HepG2 (cell line): ENCODE data around the gene INTS15. TPM values are rescaled to one million over a fixed set of nuclear protein-coding genes. Genes with fewer than 3 reads are reported as not detected.
A peak's percentile ranks its signal among the peaks of the same experiment; 100 is the strongest.

Source experiments
- CAMTA2 ChIP-seq: sonication (generic); formaldehyde crosslinking; IDR thresholded peaks from 2 replicates; pipeline ENCODE4 v1.4.0; 2020; ENCODE audit warnings: mild to moderate bottlenecking, missing genetic modification reagents, borderline replicate concordance
- EED ChIP-seq: sonication (generic); formaldehyde crosslinking; IDR thresholded peaks from 2 replicates; pipeline ENCODE4 v1.5.0; 2020; ENCODE audit warnings: mild to moderate bottlenecking, missing genetic modification reagents
- HMG20B ChIP-seq: conservative IDR thresholded peaks from 2 replicates; pipeline ENCODE4 v1.6.1; 2016; ENCODE audit warnings: missing genetic modification reagents, missing compliant biosample characterization
- HNRNPH1 ChIP-seq: fragments of 200-400 bp; formaldehyde crosslinking; optimal IDR thresholded peaks from 2 replicates; pipeline ENCODE3; 2017; ENCODE audit warnings: mild to moderate bottlenecking, low read depth, low read length
- HOXA5 ChIP-seq: sonication (generic); formaldehyde crosslinking; IDR thresholded peaks from 2 replicates; pipeline ENCODE4 v1.4.0; 2020; ENCODE audit warnings: missing genetic modification reagents
- ISL2 ChIP-seq: sonication (generic); formaldehyde crosslinking; IDR thresholded peaks from 2 replicates; pipeline ENCODE4 v1.5.0; 2020; ENCODE audit warnings: missing genetic modification reagents
- KDM5B ChIP-seq: sonication (generic); formaldehyde crosslinking; IDR thresholded peaks from 2 replicates; pipeline ENCODE4 v1.4.0; 2020; ENCODE audit warnings: missing genetic modification reagents, mild to moderate bottlenecking, borderline replicate concordance
- MLLT10 ChIP-seq: sonication (generic); formaldehyde crosslinking; IDR thresholded peaks from 2 replicates; pipeline ENCODE4 v1.4.0; 2020; ENCODE audit warnings: missing genetic modification reagents
- MXD4 ChIP-seq: IDR thresholded peaks from 2 replicates; pipeline ENCODE4 v1.6.1; 2016; ENCODE audit warnings: mild to moderate bottlenecking, missing biosample characterization, missing genetic modification reagents
- NFIB ChIP-seq: sonication (generic); formaldehyde crosslinking; IDR thresholded peaks from 2 replicates; pipeline ENCODE4 v1.9.0; 2021; ENCODE audit warnings: missing genetic modification reagents, mild to moderate bottlenecking, borderline replicate concordance
- NONO ChIP-seq, 2 experiments: fragments of 450-650 bp in 1 of 2; sonication (generic) in 1 of 2; formaldehyde crosslinking in 1 of 2; IDR thresholded peaks in 1 of 2; conservative IDR thresholded peaks in 1 of 2; 2 replicates each; pipeline versions ENCODE4 v1.6.1 to v1.8.0; 2017 to 2022; ENCODE audit warnings: mild to moderate bottlenecking in 1 of 2, missing genetic modification reagents in 1 of 2, moderate library complexity in 1 of 2
- NPAS2 ChIP-seq: sonication (generic); formaldehyde crosslinking; IDR thresholded peaks from 2 replicates; pipeline ENCODE4 v1.8.0; 2022; ENCODE audit warnings: mild to moderate bottlenecking, missing genetic modification reagents, borderline replicate concordance
- PITX1 ChIP-seq: sonication (generic); formaldehyde crosslinking; IDR thresholded peaks from 2 replicates; pipeline ENCODE4 v1.5.1; 2020; ENCODE audit warnings: mild to moderate bottlenecking, missing genetic modification reagents
- POLR2AphosphoS5 ChIP-seq: IDR thresholded peaks from 2 replicates; pipeline ENCODE4 v1.6.1; 2012; ENCODE audit warnings: low read depth, low read length
- SNAPC2 ChIP-seq: sonication (generic); formaldehyde crosslinking; IDR thresholded peaks from 2 replicates; pipeline ENCODE4 v1.8.1; 2022; ENCODE audit warnings: mild to moderate bottlenecking, missing genetic modification reagents
- TBX2 ChIP-seq: sonication (generic); formaldehyde crosslinking; IDR thresholded peaks from 2 replicates; pipeline ENCODE4 v1.5.0; 2020; ENCODE audit warnings: missing genetic modification reagents, mild to moderate bottlenecking, borderline replicate concordance
- ZFY ChIP-seq: sonication (generic); formaldehyde crosslinking; IDR thresholded peaks from 2 replicates; pipeline ENCODE4 v1.4.0; 2020; ENCODE audit warnings: missing genetic modification reagents
- ZNF333 ChIP-seq: sonication (generic); formaldehyde crosslinking; IDR thresholded peaks from 2 replicates; pipeline ENCODE4 v1.4.0; 2020; ENCODE audit warnings: mild to moderate bottlenecking, missing genetic modification reagents, borderline replicate concordance
- ZNF382 ChIP-seq: sonication (generic); formaldehyde crosslinking; IDR thresholded peaks from 2 replicates; pipeline ENCODE4 v1.5.0; 2020; ENCODE audit warnings: missing genetic modification reagents, mild to moderate bottlenecking, borderline replicate concordance
- ZNF460 ChIP-seq: sonication (generic); formaldehyde crosslinking; IDR thresholded peaks from 2 replicates; pipeline ENCODE4 v1.5.1; 2020; ENCODE audit warnings: missing genetic modification reagents, mild to moderate bottlenecking, borderline replicate concordance
- ZNF564 ChIP-seq: sonication (generic); formaldehyde crosslinking; IDR thresholded peaks from 2 replicates; pipeline ENCODE4 v1.8.1; 2023; ENCODE audit warnings: mild to moderate bottlenecking, missing genetic modification reagents
- ZNF616 ChIP-seq: sonication (generic); formaldehyde crosslinking; IDR thresholded peaks from 2 replicates; pipeline ENCODE4 v1.5.0; 2020; ENCODE audit warnings: low read depth, mild to moderate bottlenecking, missing genetic modification reagents
- ZNF737 ChIP-seq: sonication (generic); formaldehyde crosslinking; IDR thresholded peaks from 2 replicates; pipeline ENCODE4 v1.5.0; 2020; ENCODE audit warnings: missing genetic modification reagents, mild to moderate bottlenecking, borderline replicate concordance
- ZSCAN25 ChIP-seq: sonication (generic); formaldehyde crosslinking; IDR thresholded peaks from 2 replicates; pipeline ENCODE4 v1.8.0; 2022; ENCODE audit warnings: mild to moderate bottlenecking, missing genetic modification reagents
- polyA plus RNA-seq, 8 experiments: library from polyadenylated mRNA; depleted of rRNA in 3 of 8; stranded (reverse) in 7 of 8; unstranded in 1 of 8; fragments of >200 nt; fragmentation: Illumina TruSeq in 4 of 8; extraction: Trizol in 4 of 8; gene quantifications; 2 replicates each; pipeline versions ENCODE4 v1.2.1 to v1.2.3, GENCODE V29; 2011 to 2016; ENCODE audit warnings: low read depth in 4 of 8, missing spikeins in 1 of 8, mixed read lengths in 1 of 8; ENCODE audit not compliant: insufficient read depth in 1 of 8
- total RNA-seq, 5 experiments: library from RNA; depleted of rRNA; stranded (reverse); fragments of >200 nt; fragmentation: Illumina TruSeq; extraction: Trizol; gene quantifications; 2 replicates each; pipeline ENCODE4 v1.2.3, GENCODE V29; 2016; ENCODE audit warnings: low read depth in 1 of 5
- TF ChIP-seq, protein P1 (sequence below): sonication (generic); formaldehyde crosslinking; IDR thresholded peaks from 2 replicates; pipeline ENCODE4 v1.5.0; 2020; ENCODE audit warnings: missing genetic modification reagents, mild to moderate bottlenecking, borderline replicate concordance
- TF ChIP-seq, protein P2 (sequence below): sonication (generic); formaldehyde crosslinking; IDR thresholded peaks from 2 replicates; pipeline ENCODE4 v1.8.1; 2023; ENCODE audit warnings: missing genetic modification reagents, inconsistent platforms, borderline replicate concordance
- TF ChIP-seq, protein P3 (sequence below): sonication (generic); formaldehyde crosslinking; IDR thresholded peaks from 2 replicates; pipeline ENCODE4 v1.8.1; 2023; ENCODE audit warnings: mild to moderate bottlenecking, moderate library complexity, missing genetic modification reagents
- TF ChIP-seq, protein P4 (sequence below): sonication (generic); formaldehyde crosslinking; IDR thresholded peaks from 2 replicates; pipeline ENCODE4 v1.4.0; 2020; ENCODE audit warnings: mild to moderate bottlenecking, missing genetic modification reagents

INTS15 gene
- total and polyA plus RNA-seq, 2 of the 13 experiments (the other 11 are each of a cell fraction or from before 2014, with no cell fraction given): 16.3 to 25.7 TPM

DNA sequence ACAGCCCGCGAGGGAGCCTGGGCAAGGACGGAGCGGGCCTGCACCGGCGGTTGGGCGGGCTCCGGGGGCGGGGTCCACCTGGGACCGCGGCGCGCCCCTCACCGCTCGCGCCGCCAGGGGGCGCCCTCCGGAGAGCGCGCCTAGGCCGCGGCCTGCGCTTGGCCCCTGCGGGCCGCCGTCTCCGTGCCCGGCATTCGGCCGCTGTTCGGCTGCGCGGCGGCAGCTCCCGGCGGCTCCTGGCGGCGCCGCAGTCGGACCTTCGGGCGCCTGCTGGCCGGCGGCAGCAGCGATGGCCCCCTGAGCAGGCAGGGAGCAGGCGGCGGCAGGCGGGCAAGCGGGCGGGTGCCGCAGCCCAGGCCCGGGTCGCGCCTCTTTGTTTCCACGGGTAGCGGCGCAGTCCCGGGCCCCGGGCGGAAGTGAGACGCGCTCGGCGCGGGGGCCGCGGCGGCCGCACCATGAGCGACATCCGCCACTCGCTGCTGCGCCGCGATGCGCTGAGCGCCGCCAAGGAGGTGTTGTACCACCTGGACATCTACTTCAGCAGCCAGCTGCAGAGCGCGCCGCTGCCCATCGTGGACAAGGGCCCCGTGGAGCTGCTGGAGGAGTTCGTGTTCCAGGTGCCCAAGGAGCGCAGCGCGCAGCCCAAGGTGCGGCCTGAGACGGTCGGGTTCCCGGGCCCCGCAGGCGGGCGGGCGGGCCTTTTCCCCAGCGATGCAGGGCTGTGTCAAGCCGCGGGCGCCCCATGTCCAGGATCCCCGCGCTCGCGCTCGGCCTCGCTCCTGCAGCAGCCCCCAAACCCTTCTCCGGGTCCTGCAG, at the start of gene INTS15 (continued):
- TF ChIP-seq MXD4 (CRISPR knock-in tag) (0 out of 2 replicates have a peak, but pooled peaks have one; percentile 19), ISL2 (CRISPR knock-in tag) (no peak), HOXA5 (CRISPR knock-in tag) (no peak), ZNF737 (0 out of 2 replicates have a peak, but pooled peaks have one; percentile 66), ZNF460 (CRISPR knock-in tag) (no peak), HNRNPH1 (no peak), POLR2AphosphoS5 (peak; percentile 54; the same call in 1 of the 2 replicates), ZNF616 (CRISPR knock-in tag) (no peak), ZFY (CRISPR knock-in tag) (peak; percentile 97), MLLT10 (CRISPR knock-in tag) (no peak), SNAPC2 (no peak), ZNF333 (CRISPR knock-in tag) (0 out of 2 replicates have a peak, but pooled peaks have one; percentile 76), NONO (IDR thresholded peaks at IDR 0.05) (no peak), NONO (CRISPR knock-in tag; conservative IDR thresholded peaks at IDR 0.05) (no peak; the same call in 1 of the 2 replicates), ZNF382 (CRISPR knock-in tag) (no peak), NPAS2 (CRISPR knock-in tag) (no peak), HMG20B (CRISPR knock-in tag) (no peak), CAMTA2 (CRISPR knock-in tag) (no peak), ZNF564 (no peak), NFIB (CRISPR knock-in tag) (no peak), KDM5B (CRISPR knock-in tag) (no peak), ZSCAN25 (no peak), TBX2 (CRISPR knock-in tag) (peak; percentile 43), EED (no peak), PITX1 (no peak; the same call in 1 of the 2 replicates)
- TF ChIP-seq, protein P1, sequence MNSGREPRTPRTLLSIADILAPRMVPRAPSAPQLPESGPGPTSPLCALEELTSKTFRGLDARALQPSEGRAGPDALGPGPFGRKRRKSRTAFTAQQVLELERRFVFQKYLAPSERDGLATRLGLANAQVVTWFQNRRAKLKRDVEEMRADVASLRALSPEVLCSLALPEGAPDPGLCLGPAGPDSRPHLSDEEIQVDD: no peak
- TF ChIP-seq, protein P2, sequence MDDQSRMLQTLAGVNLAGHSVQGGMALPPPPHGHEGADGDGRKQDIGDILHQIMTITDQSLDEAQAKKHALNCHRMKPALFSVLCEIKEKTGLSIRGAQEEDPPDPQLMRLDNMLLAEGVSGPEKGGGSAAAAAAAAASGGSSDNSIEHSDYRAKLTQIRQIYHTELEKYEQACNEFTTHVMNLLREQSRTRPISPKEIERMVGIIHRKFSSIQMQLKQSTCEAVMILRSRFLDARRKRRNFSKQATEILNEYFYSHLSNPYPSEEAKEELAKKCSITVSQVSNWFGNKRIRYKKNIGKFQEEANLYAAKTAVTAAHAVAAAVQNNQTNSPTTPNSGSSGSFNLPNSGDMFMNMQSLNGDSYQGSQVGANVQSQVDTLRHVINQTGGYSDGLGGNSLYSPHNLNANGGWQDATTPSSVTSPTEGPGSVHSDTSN (CRISPR knock-in tag): no peak
- TF ChIP-seq, protein P3, sequence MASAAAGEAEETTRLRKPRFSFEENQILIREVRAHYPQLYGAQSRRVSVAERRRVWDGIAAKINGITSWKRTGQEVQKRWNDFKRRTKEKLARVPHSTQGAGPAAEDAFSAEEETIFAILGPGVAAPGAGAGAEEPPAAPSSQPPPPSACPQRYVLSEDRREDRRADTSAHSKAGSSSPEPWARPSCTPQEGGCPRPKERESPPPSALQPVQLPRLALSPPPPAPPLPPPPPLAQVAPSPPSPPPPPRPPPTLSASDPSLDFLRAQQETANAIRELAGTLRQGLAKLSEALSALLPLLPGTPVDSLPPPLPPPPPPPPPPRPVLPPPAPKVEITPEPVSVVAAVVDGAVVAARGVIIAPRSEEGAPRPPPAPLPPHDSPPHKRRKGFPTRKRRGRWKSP (CRISPR knock-in tag): peak; percentile 90
- TF ChIP-seq, protein P4, sequence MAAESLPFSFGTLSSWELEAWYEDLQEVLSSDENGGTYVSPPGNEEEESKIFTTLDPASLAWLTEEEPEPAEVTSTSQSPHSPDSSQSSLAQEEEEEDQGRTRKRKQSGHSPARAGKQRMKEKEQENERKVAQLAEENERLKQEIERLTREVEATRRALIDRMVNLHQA (CRISPR knock-in tag): no peak
